GM12878 (cell line): Measurements from ENCODE around the gene TNNT3. TPM values are rescaled to one million over a fixed set of nuclear protein-coding genes. Genes with fewer than 3 reads are reported as not detected.

Experiments used
- ATAC-seq: fragments of 200-7000 bp; cut with Tn5 transposase; 3 replicates; pipeline ENCODE4 v1.9.1; 2020; ENCODE audit warnings: mild to moderate bottlenecking, moderate library complexity
- BruUV-seq: library from RNA; stranded (reverse); fragments of 400-500 nt; replicated peaks from 2 replicates; lab custom pipeline; 2021; lab: Mats Ljungman, UMichigan
- CTCF ChIA-PET: fragments of 300-600 bp; sonication (Branson Sonifier 250); formaldehyde crosslinking; extraction: SDS; loops from one replicate; lab custom pipeline; 2021; ENCODE audit warnings: inconsistent platforms; lab: Yijun Ruan, JAX
- POLR2A ChIA-PET: fragments of 350-600 bp; formaldehyde crosslinking; extraction: SDS; loops from one replicate; lab custom pipeline; 2021; ENCODE audit warnings: inconsistent platforms; lab: Charles Lee
- RAD21 ChIA-PET: fragments of 300-600 bp; sonication (Branson Sonifier 250); formaldehyde crosslinking; loops from one replicate; lab custom pipeline; 2023; ENCODE audit warnings: antibody characterized with exemption; ENCODE audit not compliant: unreplicated experiment; lab: Charles Lee
- SMC1A ChIA-PET: fragments of 300-600 bp; sonication (Branson Sonifier 250); formaldehyde crosslinking; loops from one replicate; lab custom pipeline; 2023; ENCODE audit not compliant: unreplicated experiment, uncharacterized antibody; lab: Charles Lee
- DNase-seq: peaks from one replicate; pipeline ENCODE4 v3.0.0-alpha.2; 2011; ENCODE audit warnings: low read depth, low spot score
- FAIRE-seq: peaks from 3 replicates; lab custom pipeline; 2011; peaks lifted over from hg19 to GRCh38; lab: Jason Lieb, UNC
- H2AFZ ChIP-seq: 2 replicates; pipeline ENCODE4 v1.6.0; 2011; ENCODE audit warnings: low read depth, low read length, control low read depth; ENCODE audit not compliant: control insufficient read depth
- H3K27ac ChIP-seq: 2 replicates; pipeline ENCODE4 v1.5.1; 2011; ENCODE audit warnings: control low read depth; ENCODE audit not compliant: control insufficient read depth, insufficient read depth
- H3K27me3 ChIP-seq, 2 experiments: replicated peaks in 1 of 2; 2 replicates each; pipeline versions ENCODE4 v1.6.0 to v1.6.1; 2011; ENCODE audit warnings: low read length in 1 of 2; ENCODE audit not compliant: control insufficient read depth in 2 of 2, insufficient read depth in 2 of 2
- H3K36me3 ChIP-seq, 2 experiments: 2 replicates each; pipeline ENCODE4 v1.5.1; 2011; ENCODE audit warnings: low read length in 1 of 2; ENCODE audit not compliant: control insufficient read depth in 2 of 2, insufficient read depth in 2 of 2
- H3K4me1 ChIP-seq: 2 replicates; pipeline ENCODE4 v1.6.1; 2011; ENCODE audit warnings: mild to moderate bottlenecking, low read length, moderate library complexity, mixed read lengths; ENCODE audit not compliant: control insufficient read depth, insufficient read depth
- H3K4me2 ChIP-seq: 2 replicates; pipeline ENCODE4 v1.6.0; 2011; ENCODE audit warnings: control low read depth; ENCODE audit not compliant: control insufficient read depth, insufficient read depth
- H3K4me3 ChIP-seq: fragments of 200-600 bp; sonication (generic); 2 replicates; pipeline ENCODE4 v1.5.1; 2016
- H3K79me2 ChIP-seq: 2 replicates; pipeline ENCODE4 v1.6.0; 2011; ENCODE audit warnings: low read length; ENCODE audit not compliant: control insufficient read depth, insufficient read depth
- H3K9ac ChIP-seq: 2 replicates; pipeline ENCODE4 v1.8.0; 2011; ENCODE audit warnings: low read length, control low read depth, mixed read lengths; ENCODE audit not compliant: control insufficient read depth, insufficient read depth
- H3K9me3 ChIP-seq: replicated peaks from 3 replicates; pipeline ENCODE4 v1.5.1; 2011; ENCODE audit warnings: mild to moderate bottlenecking, low read length; ENCODE audit not compliant: control insufficient read depth, insufficient read depth
- H4K20me1 ChIP-seq: 2 replicates; pipeline ENCODE4 v1.6.0; 2011; ENCODE audit not compliant: control insufficient read depth, insufficient read depth
- CBX3 ChIP-seq: fragments of 200-600 bp; sonication (generic); IDR thresholded peaks from 2 replicates; pipeline ENCODE4 v1.6.1; 2016; ENCODE audit warnings: low read depth, borderline replicate concordance
- CHD1 ChIP-seq: IDR thresholded peaks from 2 replicates; pipeline ENCODE4 v1.6.1; 2012; ENCODE audit warnings: low read depth, low read length, improper control_type of control experiment
- ETV6 ChIP-seq, 2 experiments: fragments of 450-650 bp in 1 of 2; IDR thresholded peaks in 1 of 2; conservative IDR thresholded peaks in 1 of 2; 2 replicates each; pipeline ENCODE4 v1.6.1; 2014; ENCODE audit warnings: antibody characterized with exemption in 1 of 2, borderline replicate concordance in 1 of 2, low read depth in 1 of 2, mild to moderate bottlenecking in 1 of 2, moderate library complexity in 1 of 2
- GATAD2B ChIP-seq: fragments of 450-650 bp; conservative IDR thresholded peaks from 2 replicates; pipeline ENCODE4 v1.6.1; 2017; ENCODE audit warnings: low read depth, mild to moderate bottlenecking, moderate library complexity
- HDAC2 ChIP-seq: fragments of 200-600 bp; sonication (generic); IDR thresholded peaks from 2 replicates; pipeline ENCODE4 v1.6.1; 2017
- HDAC6 ChIP-seq: fragments of 200-600 bp; sonication (generic); IDR thresholded peaks from one replicate; pipeline ENCODE4 v1.8.0; 2017; ENCODE audit warnings: antibody characterized with exemption; ENCODE audit not compliant: unreplicated experiment
- MTA2 ChIP-seq: fragments of 450-650 bp; IDR thresholded peaks from 2 replicates; pipeline ENCODE4 v1.6.1; 2016; ENCODE audit warnings: low read depth, mild to moderate bottlenecking, moderate library complexity
- MYC ChIP-seq: IDR thresholded peaks from 2 replicates; pipeline ENCODE4 v1.6.1; 2011; ENCODE audit warnings: mild to moderate bottlenecking, low read length, moderate library complexity, inconsistent platforms; ENCODE audit not compliant: insufficient read depth, insufficient replicate concordance, insufficient read length, severe bottlenecking
- NKRF ChIP-seq: fragments of 450-650 bp; conservative IDR thresholded peaks from 2 replicates; pipeline ENCODE4 v1.6.1; 2017; ENCODE audit warnings: mild to moderate bottlenecking, moderate library complexity
- RB1 ChIP-seq: fragments of 450-650 bp; formaldehyde crosslinking; IDR thresholded peaks from 2 replicates; pipeline ENCODE4 v1.6.1; 2017; ENCODE audit warnings: mild to moderate bottlenecking, borderline replicate concordance
- RCOR1 ChIP-seq: conservative IDR thresholded peaks from 2 replicates; pipeline ENCODE4 v1.6.1; 2012; ENCODE audit warnings: low read depth, low read length, improper control_type of control experiment
- SIX5 ChIP-seq: IDR thresholded peaks from 2 replicates; pipeline ENCODE4 v1.6.1; 2011; ENCODE audit warnings: mild to moderate bottlenecking, low read depth, low read length, moderate library complexity; ENCODE audit not compliant: severe bottlenecking
- STAT1 ChIP-seq: fragments of 450-650 bp; conservative IDR thresholded peaks from 2 replicates; pipeline ENCODE4 v1.6.1; 2014; ENCODE audit warnings: antibody characterized with exemption, mild to moderate bottlenecking
- STAT3 ChIP-seq: IDR thresholded peaks from 2 replicates; pipeline ENCODE4 v1.6.1; 2011; ENCODE audit warnings: low read depth, low read length, improper control_type of control experiment
- ZBED1 ChIP-seq: IDR thresholded peaks from 2 replicates; pipeline ENCODE4 v1.6.1; 2016; ENCODE audit warnings: borderline replicate concordance
- WGBS: methylation state at CpG from one replicate; pipeline ENCODE4 v1.1.6; 2016; ENCODE audit warnings: low lambda C conversion rate; ENCODE audit not compliant: insufficient replicate concordance, insufficient coverage; ENCODE audit errors: missing lambda C conversion rate; 5-methylcytosine and 5-hydroxymethylcytosine counted together
- in situ Hi-C: fragments of 300-500 bp; cut with MboI; formaldehyde crosslinking; loops from 9 replicates; pipeline ENCODE4 v1.14.3; 2018; ENCODE audit warnings: mixed read lengths
- intact Hi-C: fragments of 100-400 bp; cut with micrococcal nuclease; formaldehyde crosslinking; loops from one replicate; pipeline ENCODE4 v1.14.2; 2022; ENCODE audit not compliant: unreplicated experiment
- polyA plus RNA-seq, 11 experiments: library from polyadenylated mRNA; depleted of rRNA in 4 of 11; unstranded in 6 of 11; stranded (reverse) in 5 of 11; fragments of >200 nt; fragmentation: Nextera tagmentation in 4 of 11; fragmentation: Illumina TruSeq in 1 of 11; extraction: Ambion mirVana in 4 of 11; extraction: Trizol in 1 of 11; gene quantifications; 1 replicate in 1 of 11; 2 replicates in 10 of 11; pipeline versions ENCODE4 v1.2.1 to v1.2.3, GENCODE V29; 2011 to 2016; ENCODE audit warnings: inconsistent platforms in 2 of 11, missing spikeins in 2 of 11, low read depth in 1 of 11
- total RNA-seq, 4 experiments: library from RNA; depleted of rRNA in 3 of 4; stranded (reverse); fragments of >200 nt in 3 of 4; fragmentation: Illumina TruSeq in 1 of 4; extraction: Trizol in 1 of 4; gene quantifications; 2 replicates each; pipeline versions ENCODE4 v1.2.1 to v1.2.3, GENCODE V29; 2013 to 2021
- TF ChIP-seq, protein P1 (sequence below): IDR thresholded peaks from 2 replicates; pipeline ENCODE4 v1.6.1; 2011; ENCODE audit warnings: borderline replicate concordance, low read depth, mild to moderate bottlenecking, moderate library complexity, low read length; ENCODE audit not compliant: insufficient read depth, poor library complexity, severe bottlenecking

TNNT3 gene
- total and polyA plus RNA-seq, 10 of the 15 experiments (the other 5 are each of a cell fraction or from before 2014, with no cell fraction given): 0.40 to 0.50 TPM; not detected in 8

DNA sequence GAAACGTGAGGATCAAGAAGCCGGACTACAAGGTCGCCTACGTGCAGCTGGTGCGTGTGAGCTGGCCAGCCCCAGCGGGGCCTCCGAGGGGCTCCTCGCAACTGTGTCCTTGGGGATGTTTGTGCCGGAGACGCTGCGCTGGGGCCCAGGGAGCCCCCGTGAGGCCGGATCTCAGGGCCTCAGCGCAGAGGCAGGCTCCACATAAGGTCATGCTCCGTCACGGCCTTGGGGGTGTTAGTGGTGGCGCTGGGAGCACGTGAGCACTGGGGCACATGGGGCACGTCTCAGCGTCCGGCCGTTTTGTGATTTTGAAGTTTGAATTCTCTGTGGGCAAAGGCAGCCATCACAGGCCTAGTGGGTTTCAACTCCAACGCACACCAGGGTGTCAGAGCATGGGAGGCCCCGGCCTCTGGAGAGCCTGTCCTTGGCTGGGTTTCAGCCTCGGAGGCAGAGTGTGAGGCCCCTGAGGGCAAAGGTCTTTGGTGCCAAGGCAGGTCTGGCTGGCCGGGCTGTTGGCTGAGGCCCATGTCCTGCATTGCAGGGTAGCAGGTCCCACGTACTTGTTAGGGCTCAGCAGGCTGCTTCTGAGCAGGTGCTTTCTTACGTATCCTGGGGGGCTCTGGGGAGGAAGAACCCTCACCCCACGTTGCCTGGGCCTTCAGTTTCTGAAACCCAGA, 33.4 kb downstream of the TNNT3 start (continued):
- no peak for TF ChIP-seq CBX3
- TF ChIP-seq, all 136 proteins: peak for 0

DNA sequence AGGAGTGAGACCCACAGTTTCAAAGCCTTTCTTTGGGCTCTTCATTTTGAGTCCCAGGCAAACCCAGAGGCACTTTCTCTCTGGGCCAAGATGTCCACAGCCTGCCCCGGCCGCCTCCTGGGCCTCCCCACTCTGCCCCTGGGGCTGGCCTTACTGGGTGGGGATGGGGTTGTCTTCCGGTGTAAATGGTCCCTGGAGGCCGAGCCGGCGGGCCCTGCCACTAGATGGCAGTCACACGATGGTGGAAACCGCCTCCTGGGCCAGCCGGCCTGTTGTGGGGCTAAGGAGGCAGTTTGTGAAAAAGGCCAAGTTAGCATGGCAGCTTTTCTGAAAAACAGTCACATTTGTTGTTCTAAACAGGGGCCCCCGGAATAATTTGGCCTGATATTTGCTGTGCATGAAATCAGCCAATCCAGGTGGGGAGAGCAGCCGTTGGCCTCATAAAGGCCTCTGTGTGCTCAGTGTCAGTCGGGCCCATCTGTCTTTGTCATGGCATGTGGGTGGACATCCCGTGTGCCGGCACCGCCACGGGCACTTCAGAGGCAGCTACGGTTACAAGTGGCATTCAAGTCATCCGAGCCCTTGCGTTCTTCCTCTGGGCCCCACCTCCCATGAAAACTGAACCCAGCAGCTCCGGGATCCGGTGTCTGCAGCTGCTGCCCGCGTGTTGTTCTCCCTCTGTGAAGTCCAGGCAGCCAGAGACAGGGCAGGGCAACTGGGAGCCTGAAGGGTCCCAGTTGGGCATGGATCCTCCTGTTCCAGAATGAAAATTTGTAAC, 34.2 kb downstream of the TNNT3 start:
- no peaks in the 10 kb centered on the region for H3K4me1 ChIP-seq
- H3K79me2 ChIP-seq: no peaks in the 10 kb centered on the region
- H3K9me3 ChIP-seq: no peaks in the 10 kb centered on the region
- no peaks in the 10 kb centered on the region for H4K20me1 ChIP-seq
- RAD21 ChIA-PET: no interaction called here
- no peaks in the 10 kb centered on the region for H3K27me3 ChIP-seq
- DNase-seq: no peak
- no peaks in the 10 kb centered on the region for H3K36me3 ChIP-seq
- in situ Hi-C loops (no loop called here), intact Hi-C loops (no loop called here)
- FAIRE-seq: no peak
- BruUV-seq: no TSS peak
- H3K4me3 ChIP-seq: no peak overlapping the region
- POLR2A ChIA-PET: no interaction called here
- H3K27ac ChIP-seq: no peak overlapping the region
- H2AFZ ChIP-seq: no peak overlapping the region
- H3K9ac ChIP-seq: no peak overlapping the region
- CTCF ChIA-PET: interaction anchor here (0.7 to 1.3 kb wide), 2 partner anchors 198 kb away, joined by 3 read pairs; no protein-coding TSS in a partner anchor
- H3K4me2 ChIP-seq: no peak overlapping the region
- ATAC-seq: peak; percentile 99
- 11% methylated on average over 9 of the region's 23 CpGs for WGBS
- SMC1A ChIA-PET: no interaction called here
- TF ChIP-seq CHD1: no peak
- TF ChIP-seq GATAD2B: no peak
- TF ChIP-seq ZBED1: no peak
- TF ChIP-seq RB1: no peak
- TF ChIP-seq STAT1: no peak
- no peak for TF ChIP-seq HDAC6
- TF ChIP-seq RCOR1: no peak
- no peak for TF ChIP-seq MYC
- TF ChIP-seq, protein P1, sequence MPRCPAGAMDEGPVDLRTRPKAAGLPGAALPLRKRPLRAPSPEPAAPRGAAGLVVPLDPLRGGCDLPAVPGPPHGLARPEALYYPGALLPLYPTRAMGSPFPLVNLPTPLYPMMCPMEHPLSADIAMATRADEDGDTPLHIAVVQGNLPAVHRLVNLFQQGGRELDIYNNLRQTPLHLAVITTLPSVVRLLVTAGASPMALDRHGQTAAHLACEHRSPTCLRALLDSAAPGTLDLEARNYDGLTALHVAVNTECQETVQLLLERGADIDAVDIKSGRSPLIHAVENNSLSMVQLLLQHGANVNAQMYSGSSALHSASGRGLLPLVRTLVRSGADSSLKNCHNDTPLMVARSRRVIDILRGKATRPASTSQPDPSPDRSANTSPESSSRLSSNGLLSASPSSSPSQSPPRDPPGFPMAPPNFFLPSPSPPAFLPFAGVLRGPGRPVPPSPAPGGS: no peak
- no peak for TF ChIP-seq HDAC2
- no peak for TF ChIP-seq MTA2
- no peak for TF ChIP-seq NKRF
- TF ChIP-seq STAT3: no peak
- no peak for TF ChIP-seq ETV6 (conservative IDR thresholded peaks at IDR 0.05 in 1 of 2, IDR thresholded peaks at IDR 0.05 in 1 of 2; ENCODE audit: borderline replicate concordance in 1 of 2, low read depth in 1 of 2)
- TF ChIP-seq SIX5: no peak
